ENCODE measurements around the gene HOXA9.
A peak's percentile ranks its signal among the peaks of the same experiment; 100 is the strongest.

Gene HOXA9

GRCh38 chr7:27187475-27188385, 22.4 kb upstream of the HOXA9 start:
- no peak for DNase-seq

DNA sequence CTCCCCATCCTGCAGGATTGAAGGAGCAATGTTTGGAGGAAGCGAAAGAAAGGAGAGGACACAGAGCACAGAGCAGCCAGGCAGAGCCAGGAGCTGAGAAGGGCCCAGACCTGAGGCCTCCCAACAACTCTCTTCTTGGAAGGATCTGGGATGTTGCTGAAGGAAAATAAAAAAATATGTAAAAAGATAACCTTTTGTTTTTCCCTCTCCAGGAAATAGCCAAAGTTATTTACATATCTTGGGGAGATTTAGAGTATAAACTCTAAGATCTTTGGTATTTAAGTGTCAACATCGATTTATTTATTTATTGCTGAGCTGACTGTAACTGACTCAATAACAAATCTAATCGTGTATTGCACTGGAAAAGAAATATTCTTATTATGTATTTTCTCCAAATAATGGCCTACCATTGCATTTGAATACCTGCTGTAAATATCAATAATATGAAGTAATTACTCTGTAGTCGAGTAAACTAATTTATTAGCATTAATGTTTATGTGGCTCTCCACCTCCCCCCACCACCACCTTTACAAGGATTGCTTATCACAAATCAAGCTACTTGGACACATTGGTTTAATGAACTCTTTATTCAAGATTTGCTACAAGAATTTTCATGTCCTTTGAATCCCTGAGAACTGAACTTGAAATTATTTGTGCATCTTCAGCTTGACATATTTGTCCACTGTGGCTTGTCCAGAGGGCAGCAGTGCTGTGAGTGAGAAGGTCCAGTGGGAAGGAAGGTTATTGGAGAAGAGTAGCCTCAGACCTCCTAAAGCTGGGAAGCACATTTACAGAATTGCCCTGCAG, 21.5 kb upstream of the HOXA9 start:
- no peak for DNase-seq

DNA sequence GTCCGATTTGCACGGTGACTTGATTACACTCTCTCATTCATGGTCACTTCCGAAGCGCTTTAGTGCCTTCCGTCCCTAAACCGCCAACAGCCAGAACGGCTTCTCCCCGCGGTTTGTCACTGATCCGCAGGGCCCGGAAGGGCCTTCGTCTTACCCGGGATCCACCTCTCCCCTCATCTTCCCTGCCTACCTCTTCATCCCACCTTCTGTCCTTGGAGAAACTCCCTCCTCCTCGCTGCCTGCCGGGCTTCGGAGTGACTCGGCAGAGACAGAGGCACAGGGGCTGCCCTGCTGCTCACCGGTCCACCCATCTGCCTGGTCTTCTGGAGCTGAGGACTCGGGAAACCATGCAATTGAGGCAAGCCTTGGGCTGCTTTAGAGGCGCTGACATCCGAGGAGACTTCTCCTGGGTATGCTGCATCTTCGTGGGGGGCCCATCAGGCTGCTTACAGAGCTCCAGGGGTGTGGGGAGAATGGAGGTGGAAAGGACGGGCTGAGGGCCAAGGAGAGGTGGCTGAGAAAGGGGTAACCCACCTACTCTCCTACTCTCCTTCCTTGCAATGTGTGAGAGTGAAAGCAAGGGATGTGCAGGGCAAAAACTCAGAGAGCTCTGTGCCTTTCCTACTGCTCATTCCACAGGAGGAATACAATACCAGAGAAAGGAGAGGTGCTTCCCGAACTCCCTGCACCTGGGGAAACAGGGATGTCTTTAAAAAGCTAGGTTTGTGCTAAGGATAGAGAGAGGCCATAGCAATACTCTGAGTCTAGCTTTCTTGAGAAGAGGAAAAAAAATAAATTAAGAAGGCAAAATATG, 20.7 kb upstream of the HOXA9 start:
- no peak for DNase-seq

GRCh38 chr7:27185013-27185853, 19.9 kb upstream of the HOXA9 start, which contains the start of gene HOXA11:
Gene HOXA11, minus strand, starts transcription at chr7:27185232. Its CDS starts 88 bp downstream, at chr7:27185144.
- DNase-seq, result no peak

GRCh38 chr7:27184337-27185012, 19.1 kb upstream of the HOXA9 start:
- no peak for DNase-seq

DNA sequence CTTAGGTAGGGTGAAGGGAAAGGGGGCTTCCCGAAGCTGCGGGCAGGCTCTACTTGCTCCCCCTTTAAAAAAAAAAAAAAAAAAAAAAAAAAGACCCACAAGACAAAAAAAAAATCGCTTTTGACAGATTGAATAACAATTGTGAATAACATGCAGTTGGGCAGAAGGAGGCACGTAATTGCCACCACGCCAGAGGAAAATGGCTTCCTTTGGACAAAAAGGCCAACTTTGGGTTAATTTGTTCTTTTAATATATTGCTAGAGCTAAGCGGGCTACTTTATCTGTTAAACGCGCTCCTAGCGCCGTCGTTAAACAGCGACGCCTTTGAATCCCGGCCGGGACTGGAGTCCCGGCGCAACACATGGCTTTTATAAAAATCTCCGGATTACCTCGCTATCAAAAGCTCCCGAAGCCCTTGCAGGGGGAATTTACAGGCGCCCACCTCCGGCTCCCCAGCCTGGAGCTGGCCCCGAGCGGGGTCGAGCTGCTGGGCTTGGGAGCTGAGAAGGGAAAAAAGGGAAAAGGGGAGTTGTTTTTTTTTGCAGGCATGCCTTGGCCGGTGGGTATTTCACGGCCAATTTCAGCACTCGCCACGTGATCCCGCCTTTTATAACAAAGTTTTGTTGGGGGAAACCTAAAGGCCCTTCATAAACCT, 18.5 kb upstream of the HOXA9 start:
- no peak for DNase-seq

- no peak for DNase-seq
Measured at GRCh38 chr7:27182861-27183681, 17.7 kb upstream of the HOXA9 start.

GRCh38 chr7:27182285-27182841, 17.0 kb upstream of the HOXA9 start:
- DNase-seq, result no peak

DNA sequence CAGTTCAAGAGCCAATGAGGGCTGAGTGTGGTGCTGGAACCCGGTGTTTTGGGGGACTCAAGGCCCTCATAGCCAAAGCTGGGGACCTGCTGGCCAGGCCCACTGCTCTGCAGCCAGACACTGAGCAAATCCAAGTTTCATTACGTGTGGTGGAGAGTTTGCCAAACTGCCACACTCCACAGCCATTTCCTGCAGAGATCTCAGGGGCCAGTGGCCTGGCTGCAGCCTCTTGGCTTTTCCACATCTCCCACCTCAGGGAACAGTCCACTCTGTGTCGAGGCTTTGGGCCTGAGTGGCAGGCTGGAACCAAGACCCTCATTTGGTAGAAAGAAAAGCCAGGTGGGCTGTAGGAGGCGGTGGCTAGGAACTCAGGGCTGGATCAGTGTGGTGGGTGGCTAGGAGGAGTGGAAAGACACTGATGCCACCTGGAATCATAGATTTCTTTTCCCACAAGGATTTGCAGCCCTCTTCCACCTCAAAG, 16.5 kb upstream of the HOXA9 start:
- DNase-seq, result no peak

DNA sequence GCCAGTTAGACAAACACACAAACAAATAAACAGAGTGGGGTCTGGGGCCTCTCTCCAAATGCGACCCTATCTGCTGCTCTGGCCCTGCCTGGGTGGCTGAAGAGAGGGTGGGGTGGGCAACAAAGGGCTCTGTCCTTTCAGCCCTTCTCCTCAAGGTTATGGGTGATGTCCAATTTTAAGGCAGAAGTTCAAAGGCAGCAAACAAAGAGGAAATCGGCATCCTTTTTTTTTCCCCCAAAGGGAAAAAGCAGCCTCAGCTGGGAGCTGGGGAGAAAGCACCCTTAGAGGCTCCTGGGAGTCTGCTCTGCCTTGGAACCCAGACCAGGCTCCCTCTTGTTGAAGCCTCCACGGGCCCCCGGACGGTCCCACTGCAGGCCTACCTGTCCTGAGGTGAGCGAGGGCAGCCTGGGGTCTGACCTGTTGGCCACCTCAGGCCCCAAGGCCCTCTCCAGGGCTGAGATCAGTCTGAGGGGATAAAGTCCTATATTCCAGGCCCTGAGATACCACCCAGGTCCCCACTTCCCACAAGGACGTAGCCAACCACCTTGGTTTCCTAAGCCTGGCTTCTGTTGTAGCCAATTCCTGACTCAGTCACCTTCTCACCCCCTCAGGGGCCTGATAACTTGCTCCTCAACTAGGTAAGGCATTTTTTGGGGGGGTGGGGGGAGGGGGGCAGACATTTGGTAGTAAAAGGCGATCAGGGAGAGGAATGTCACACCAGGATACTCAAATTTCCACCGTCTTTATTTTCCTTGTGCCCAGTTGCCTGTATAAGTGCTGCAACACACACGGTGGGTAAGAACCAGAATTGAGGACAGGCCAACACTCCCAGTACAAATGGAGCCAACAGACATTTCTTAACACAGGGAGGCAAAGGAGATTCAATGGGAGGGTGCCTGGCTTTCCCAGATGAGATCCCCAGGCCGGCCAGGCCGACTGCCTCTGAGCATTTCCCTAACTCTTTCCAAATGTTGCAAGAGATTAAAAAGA, 15.4 kb upstream of the HOXA9 start:
- no peak for DNase-seq

GRCh38 chr7:27179503-27180430, 14.4 kb upstream of the HOXA9 start:
- peak; percentile 74 to 76 for DNase-seq

DNA sequence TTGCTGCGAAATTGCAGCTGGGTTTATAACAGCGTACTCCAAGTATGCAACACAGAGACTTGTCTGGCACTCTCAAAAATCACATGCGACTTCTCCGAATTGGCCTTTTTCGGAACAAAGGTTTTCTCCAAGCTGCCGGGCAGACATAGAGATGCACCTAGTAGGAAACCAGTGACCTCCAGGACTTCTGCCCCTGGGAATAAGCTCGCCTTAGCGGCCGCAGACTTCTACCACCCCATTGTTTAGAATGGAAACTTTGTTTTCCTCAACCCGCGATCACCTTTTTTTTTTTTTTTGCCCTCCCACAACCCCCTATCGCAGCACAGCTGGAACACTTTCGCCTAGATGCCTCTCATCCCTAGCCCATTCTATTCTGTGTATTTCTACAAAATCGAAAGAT, 13.7 kb upstream of the HOXA9 start:
- no peak for DNase-seq

GRCh38 chr7:27178366-27178765, 13.0 kb upstream of the HOXA9 start:
- DNase-seq, result no peak

GRCh38 chr7:27177795-27178320, 12.5 kb upstream of the HOXA9 start:
- no peak for DNase-seq

GRCh38 chr7:27176962-27177794, 11.8 kb upstream of the HOXA9 start:
- no peak for DNase-seq

GRCh38 chr7:27176524-27176845, 11.1 kb upstream of the HOXA9 start:
- no peak for DNase-seq

All from stimulated activated CD4-positive, alpha-beta T cell treated with anti-CD3 and anti-CD28 coated beads, Interleukin-2, amount 100 ng/mL, for 24 hours (primary cell).